ENCODE data around the gene EP300.

The EP300 gene

GRCh38 chr22:41215926-41216325 is 123.5 kb downstream of the EP300 start:
- no peak for DNase-seq

- DNase-seq, result no peak
Observed at GRCh38 chr22:41216984-41217383, 124.6 kb downstream of the EP300 start.

GRCh38 chr22:41217553-41218157 is 125.3 kb downstream of the EP300 start:
- DNase-seq, result peak; percentile 51

- DNase-seq, result no peak
Observed at GRCh38 chr22:41222846-41223507, 130.6 kb downstream of the EP300 start.

GRCh38 chr22:41223535-41223934 is 131.1 kb downstream of the EP300 start:
- DNase-seq, result no peak

GRCh38 chr22:41226723-41227655 is 134.6 kb downstream of the EP300 start:
- no peak for DNase-seq

GRCh38 chr22:41229215-41229614 is 136.8 kb downstream of the EP300 start:
- DNase-seq, result no peak
